HG03135 (cell line): ENCODE results near the gene DERL2.

ENCODE experiments used
- ATAC-seq: cut with Tn5 transposase; IDR thresholded peaks from one replicate; pipeline ENCODE4 v1.9.1; 2021; ENCODE audit warnings: mild to moderate bottlenecking, moderate library complexity; ENCODE audit not compliant: unreplicated experiment

DERL2 gene

GRCh38 chr17:5502552-5502951 lies 16.6 kb upstream of the DERL2 start:
- no peak for ATAC-seq

- ATAC-seq, result no peak
Observed at GRCh38 chr17:5501685-5502084, 15.7 kb upstream of the DERL2 start.

- no peak for ATAC-seq
Observed at GRCh38 chr17:5500589-5501391, 14.8 kb upstream of the DERL2 start.

- ATAC-seq, result no peak
Observed at GRCh38 chr17:5500247-5500588, 14.2 kb upstream of the DERL2 start.

GRCh38 chr17:5499476-5500231 lies 13.7 kb upstream of the DERL2 start:
- no peak for ATAC-seq

- no peak for ATAC-seq
Observed at GRCh38 chr17:5492970-5493369, 7.0 kb upstream of the DERL2 start.

- ATAC-seq, result no peak
Observed at GRCh38 chr17:5488752-5489151, 2.8 kb upstream of the DERL2 start.

GRCh38 chr17:5486206-5487124 lies 487 bp upstream of the DERL2 start, which contains the start of gene MIS12:
TSS of gene MIS12 (plus strand) at chr17:5486566. CDS start at chr17:5488863, 2,297 bp downstream.
- ATAC-seq, result peak; percentile 79

- ATAC-seq, result no peak
Observed at GRCh38 chr17:5481451-5481850, 4.5 kb downstream of the DERL2 start.

GRCh38 chr17:5480962-5481361 lies 5.0 kb downstream of the DERL2 start:
- no peak for ATAC-seq

GRCh38 chr17:5478992-5479391 lies 7.0 kb downstream of the DERL2 start:
- no peak for ATAC-seq

- ATAC-seq, result no peak
Observed at GRCh38 chr17:5473906-5474305, 12.1 kb downstream of the DERL2 start.

- ATAC-seq, result no peak
Observed at GRCh38 chr17:5472511-5472910, 13.5 kb downstream of the DERL2 start.

GRCh38 chr17:5468075-5468473 lies 17.9 kb downstream of the DERL2 start:
- peak; percentile 15 for ATAC-seq

GRCh38 chr17:5467416-5467815 lies 18.6 kb downstream of the DERL2 start:
- no peak for ATAC-seq

- no peak for ATAC-seq
Observed at GRCh38 chr17:5466295-5466694, 19.7 kb downstream of the DERL2 start.

- no peak for ATAC-seq
Observed at GRCh38 chr17:5464717-5465507, 21.1 kb downstream of the DERL2 start.

- ATAC-seq, result no peak
Observed at GRCh38 chr17:5446786-5447185, 39.2 kb downstream of the DERL2 start.

GRCh38 chr17:5444209-5444608 lies 41.8 kb downstream of the DERL2 start:
- no peak for ATAC-seq

GRCh38 chr17:5443728-5444127 lies 42.2 kb downstream of the DERL2 start:
- no peak for ATAC-seq

GRCh38 chr17:5439446-5439764 lies 46.6 kb downstream of the DERL2 start:
- peak; percentile 4 for ATAC-seq
